Upper lobe of right lung (tissue), 1 donor: ENCODE measurements around the gene MAGIX. TPM values are rescaled to one million over a fixed set of nuclear protein-coding genes. Genes with fewer than 3 reads are reported as not detected.

Source experiments
- ATAC-seq: fragments of 200-7000 bp; cut with Tn5 transposase; one replicate; pipeline ENCODE4 v1.9.1; 2020; ENCODE audit warnings: mild to moderate bottlenecking, moderate library complexity
- DNase-seq: peaks from one replicate; pipeline ENCODE4 v3.0.0-alpha.2; 2020
- H3K27ac ChIP-seq: fragments of 200-600 bp; one replicate; pipeline ENCODE4 v1.8.0; 2022
- H3K27me3 ChIP-seq: fragments of 200-600 bp; one replicate; pipeline ENCODE4 v1.8.0; 2022; ENCODE audit warnings: mild to moderate bottlenecking
- H3K36me3 ChIP-seq: fragments of 200-600 bp; one replicate; pipeline ENCODE4 v1.8.0; 2022
- H3K4me1 ChIP-seq: fragments of 200-600 bp; one replicate; pipeline ENCODE4 v1.8.0; 2022
- H3K4me3 ChIP-seq: fragments of 200-600 bp; one replicate; pipeline ENCODE4 v1.8.0; 2022; ENCODE audit warnings: mild to moderate bottlenecking
- H3K9me3 ChIP-seq: fragments of 200-600 bp; one replicate; pipeline ENCODE4 v1.8.0; 2022
- intact Hi-C: fragments of 100-400 bp; cut with DNase I; formaldehyde crosslinking; loops from one replicate; pipeline ENCODE4 v1.11.0; 2022
- total RNA-seq: library from RNA; stranded (reverse); fragmentation: NEBNext Ultra II Directional; extraction: Animal tissue kit (Norgen Biotek cat#: 25700); gene quantifications from one replicate; pipeline ENCODE4 v1.2.1, GENCODE V29; 2021
- TF ChIP-seq, protein P1 (sequence below): fragments of 200-600 bp; IDR thresholded peaks from one replicate; pipeline ENCODE4 v1.8.0; 2022; ENCODE audit warnings: antibody characterized with exemption
- donor health status: DM: no; HTN: yes; CAD: no; lungs with severe emphysema.

Gene MAGIX
- total RNA-seq, 1 donor from 2014 or later, result 7.1 TPM

DNA sequence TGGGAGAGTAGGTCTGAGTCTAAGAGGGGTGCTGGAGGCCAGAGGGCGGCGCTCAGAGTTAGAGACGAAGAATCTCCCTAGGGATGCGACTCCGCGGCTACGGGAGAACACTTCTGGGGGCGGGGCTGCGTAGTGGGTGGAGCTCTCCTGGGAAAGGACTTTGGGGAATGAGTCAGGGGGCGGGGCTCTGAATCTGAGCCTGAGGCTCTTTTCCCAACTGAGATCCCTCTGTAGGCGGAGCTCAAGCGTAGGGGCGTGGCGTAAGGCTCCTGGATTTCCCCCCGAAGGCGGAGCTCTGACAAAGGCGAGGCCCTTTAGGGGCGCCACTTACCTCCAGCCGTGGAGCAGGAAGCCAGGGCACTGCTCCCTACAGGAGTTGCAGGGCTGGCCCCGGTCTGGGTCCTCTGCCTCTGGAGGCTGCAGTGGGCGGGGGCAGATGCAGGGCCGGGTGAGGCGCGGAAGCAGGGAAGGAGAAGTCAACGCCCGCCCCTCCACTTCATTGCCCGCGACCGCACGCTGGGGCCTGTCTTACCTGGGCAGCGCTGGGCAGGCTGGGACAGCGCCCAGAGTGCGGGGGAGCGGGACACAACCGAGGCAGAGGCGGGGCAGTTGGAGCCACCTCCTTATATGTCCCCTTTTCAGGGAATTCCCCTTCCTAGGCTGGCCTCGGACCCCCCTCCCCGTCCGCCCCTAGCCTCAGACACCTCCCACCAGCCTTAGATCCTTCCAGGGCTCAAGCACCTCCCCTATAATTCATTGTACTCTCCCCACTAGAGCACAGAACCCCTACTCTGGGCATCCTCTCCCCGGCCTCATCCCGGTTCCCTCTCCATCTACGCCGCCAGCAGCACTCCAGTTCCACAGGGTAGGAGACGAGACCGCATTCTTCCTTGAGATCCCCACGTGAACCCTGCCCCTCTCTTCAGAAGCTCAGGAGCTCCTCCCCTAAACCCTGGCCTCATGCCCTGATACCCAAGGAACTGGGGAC, 22.0 kb downstream of the MAGIX start:
- Histone ChIP-seq H3K27me3 (no peaks in the 10 kb centered on the region), H3K36me3 (peaks cover 13% of the 10 kb centered on the region), H3K9me3 (no peaks in the 10 kb centered on the region), H3K4me1 (peaks cover 4% of the 10 kb centered on the region), H3K27ac (no peak overlapping the region), H3K4me3 (peak overlapping the region; percentile 57)
- TF ChIP-seq, protein P1, sequence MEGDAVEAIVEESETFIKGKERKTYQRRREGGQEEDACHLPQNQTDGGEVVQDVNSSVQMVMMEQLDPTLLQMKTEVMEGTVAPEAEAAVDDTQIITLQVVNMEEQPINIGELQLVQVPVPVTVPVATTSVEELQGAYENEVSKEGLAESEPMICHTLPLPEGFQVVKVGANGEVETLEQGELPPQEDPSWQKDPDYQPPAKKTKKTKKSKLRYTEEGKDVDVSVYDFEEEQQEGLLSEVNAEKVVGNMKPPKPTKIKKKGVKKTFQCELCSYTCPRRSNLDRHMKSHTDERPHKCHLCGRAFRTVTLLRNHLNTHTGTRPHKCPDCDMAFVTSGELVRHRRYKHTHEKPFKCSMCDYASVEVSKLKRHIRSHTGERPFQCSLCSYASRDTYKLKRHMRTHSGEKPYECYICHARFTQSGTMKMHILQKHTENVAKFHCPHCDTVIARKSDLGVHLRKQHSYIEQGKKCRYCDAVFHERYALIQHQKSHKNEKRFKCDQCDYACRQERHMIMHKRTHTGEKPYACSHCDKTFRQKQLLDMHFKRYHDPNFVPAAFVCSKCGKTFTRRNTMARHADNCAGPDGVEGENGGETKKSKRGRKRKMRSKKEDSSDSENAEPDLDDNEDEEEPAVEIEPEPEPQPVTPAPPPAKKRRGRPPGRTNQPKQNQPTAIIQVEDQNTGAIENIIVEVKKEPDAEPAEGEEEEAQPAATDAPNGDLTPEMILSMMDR, result no peak
- peak; percentile 89 for ATAC-seq
- DNase-seq, result peak; percentile 93
- intact Hi-C loops, result no loop called here

DNA sequence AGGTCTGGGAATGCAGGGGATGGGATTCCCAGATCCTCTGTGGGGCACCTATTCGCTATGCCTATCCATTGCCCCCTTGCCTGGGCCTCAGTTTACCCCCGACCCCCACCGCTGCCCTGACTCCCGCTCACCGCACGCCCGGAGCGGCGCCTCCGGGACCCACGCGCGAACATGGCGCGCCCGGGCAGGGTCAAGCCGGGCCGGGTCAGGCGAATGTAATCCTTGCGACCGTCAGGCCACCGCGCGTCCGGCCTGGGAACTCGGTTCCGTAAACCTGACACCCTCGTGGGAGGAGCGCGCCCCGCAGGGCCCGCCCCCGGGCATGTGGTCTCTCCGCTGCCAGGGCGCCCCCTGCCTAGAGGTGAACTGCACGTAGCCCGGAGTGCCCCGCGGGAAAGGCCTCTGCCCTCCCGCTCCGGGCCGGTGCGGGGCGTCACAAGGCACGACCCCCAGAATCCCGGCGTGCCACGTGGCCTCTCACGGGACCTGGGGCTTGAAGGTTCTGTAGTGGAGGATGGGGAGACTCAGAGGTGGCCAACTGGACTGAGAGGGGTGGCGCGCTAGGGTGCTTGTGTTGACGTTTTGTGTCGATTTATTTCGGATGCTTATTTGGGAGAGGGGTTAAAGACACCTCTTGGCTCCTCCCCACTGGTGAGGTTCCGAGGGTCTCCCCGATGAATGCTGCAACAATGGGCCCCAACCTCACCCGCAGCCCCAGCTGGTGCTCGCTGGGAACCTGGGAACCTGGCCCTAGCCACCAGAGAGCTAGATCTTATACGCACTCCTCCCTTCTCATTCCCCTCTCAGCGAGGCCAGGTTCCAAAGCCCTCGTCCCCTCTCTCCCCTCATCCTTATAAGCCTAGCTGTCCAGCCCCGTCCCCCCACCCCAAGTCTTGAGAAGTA, 23.8 kb downstream of the MAGIX start, which contains the start of gene PRICKLE3:
Gene PRICKLE3 (minus strand): TSS at position 249 of the 903 bp plus-strand sequence. CDS start 76 bp downstream, at position 173.
- TF ChIP-seq, protein P1, result peak; percentile 51
- Histone ChIP-seq H3K4me3 (peak within 1 kb of the TSS; percentile 57), H3K27ac (peak within 1 kb of the TSS; percentile 73), H3K36me3 (peaks cover 6% of the 10 kb centered on the region), H3K4me1 (peaks cover 4% of the 10 kb centered on the region), H3K27me3 (no peaks in the 10 kb centered on the region), H3K9me3 (no peaks in the 10 kb centered on the region)
- intact Hi-C loops, result no loop called here
- DNase-seq (peak; percentile 93), ATAC-seq (peak; percentile 65)

DNA sequence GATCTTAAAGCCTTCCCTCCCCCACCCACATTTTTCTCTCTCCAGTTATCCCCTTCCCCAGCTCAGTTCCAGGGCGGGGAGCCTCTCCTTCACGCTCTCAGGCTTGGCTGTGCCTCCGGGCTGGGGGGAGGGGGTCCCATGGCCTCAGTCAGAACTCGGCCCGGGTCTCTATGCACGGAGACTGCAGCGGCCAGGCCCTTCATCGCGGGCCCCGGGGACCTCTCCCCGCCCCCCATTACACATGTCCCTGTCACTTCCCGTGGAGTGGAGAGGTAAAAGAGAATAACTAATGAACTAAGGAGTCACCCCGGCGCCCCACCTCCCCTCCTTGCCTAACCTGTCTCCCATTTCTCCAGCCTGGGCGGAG, 24.5 kb downstream of the MAGIX start:
- Histone ChIP-seq H3K27me3 (no peaks in the 10 kb centered on the region), H3K9me3 (no peaks in the 10 kb centered on the region), H3K4me1 (peaks cover 4% of the 10 kb centered on the region), H3K27ac (peak overlapping the region; percentile 73), H3K4me3 (no peak overlapping the region), H3K36me3 (peaks cover 6% of the 10 kb centered on the region)
- intact Hi-C loops, result no loop called here
- no peak for ATAC-seq
- TF ChIP-seq, protein P1, result no peak
- no peak for DNase-seq

DNA sequence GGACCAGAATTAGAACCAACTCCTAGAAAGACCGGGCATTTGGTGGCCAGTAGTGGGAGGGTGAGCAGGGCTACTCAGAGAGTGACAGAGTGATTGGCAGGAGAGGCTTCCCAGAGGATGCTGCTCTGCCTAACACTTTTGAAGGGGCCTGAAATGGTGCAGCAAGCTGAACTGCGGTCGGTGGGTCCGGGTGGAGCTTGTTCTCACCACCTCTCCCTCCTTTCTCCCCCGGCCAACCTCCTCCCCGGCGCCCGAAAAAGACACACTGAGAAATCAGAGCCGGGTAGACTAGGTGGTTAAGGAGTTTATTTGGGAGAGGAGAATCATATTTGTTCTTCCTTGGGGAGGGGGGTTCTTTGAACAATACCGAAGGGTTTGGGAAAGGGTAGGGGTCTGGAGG, 25.0 kb downstream of the MAGIX start:
- DNase-seq, result no peak
- TF ChIP-seq, protein P1, result no peak
- Histone ChIP-seq H3K4me3 (no peak overlapping the region), H3K36me3 (peaks cover 6% of the 10 kb centered on the region), H3K27ac (no peak overlapping the region), H3K4me1 (peaks cover 4% of the 10 kb centered on the region), H3K9me3 (no peaks in the 10 kb centered on the region), H3K27me3 (no peaks in the 10 kb centered on the region)
- ATAC-seq, result no peak
- intact Hi-C loops, result no loop called here

DNA sequence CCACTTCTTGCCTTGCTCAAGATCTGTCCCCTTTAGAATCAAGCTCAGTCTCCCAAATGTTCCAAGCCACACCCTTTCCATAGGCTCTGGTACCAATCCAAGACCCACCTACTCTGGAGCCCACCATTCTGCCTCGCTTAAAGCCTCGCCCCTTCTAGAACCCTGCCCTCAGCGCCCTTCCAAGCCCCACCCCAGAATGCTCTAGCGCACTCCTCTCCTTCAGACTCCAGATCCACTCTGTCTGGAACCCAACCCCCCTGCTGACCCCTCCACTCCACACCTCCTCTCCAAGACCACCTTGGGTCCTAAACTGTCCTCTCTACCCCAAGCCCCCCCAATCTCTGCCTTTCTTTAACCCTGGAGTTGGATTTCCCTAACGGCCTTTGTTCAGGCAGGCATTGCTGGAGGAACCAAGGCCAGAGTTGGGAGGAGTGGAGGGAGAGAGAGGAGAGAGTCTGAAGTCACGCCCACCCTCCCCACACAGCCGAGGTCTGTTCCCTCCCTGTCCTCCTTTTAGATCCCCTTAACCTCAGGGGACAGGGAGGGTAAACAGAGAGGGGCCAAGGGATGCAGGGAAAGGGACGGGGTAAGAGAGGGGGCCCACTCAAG, 26.0 kb downstream of the MAGIX start:
- H3K4me3 ChIP-seq, result no peak overlapping the region
- ATAC-seq (no peak), DNase-seq (no peak)
- no peaks in the 10 kb centered on the region for H3K27me3 ChIP-seq
- no peak overlapping the region for H3K27ac ChIP-seq
- intact Hi-C loops, result no loop called here
- peaks cover under 1% of the 10 kb centered on the region for H3K36me3 ChIP-seq
- H3K4me1 ChIP-seq, result peaks cover 4% of the 10 kb centered on the region
- H3K9me3 ChIP-seq, result no peaks in the 10 kb centered on the region
- TF ChIP-seq, protein P1, result no peak
